ELF-1 (cell line): ENCODE results near the gene SLC35E1.

Experiments used
- DNase-seq: peaks from one replicate; pipeline ENCODE4 v3.0.0-alpha.2; 2016; ENCODE audit warnings: low read depth, low spot score

The SLC35E1 gene

DNA sequence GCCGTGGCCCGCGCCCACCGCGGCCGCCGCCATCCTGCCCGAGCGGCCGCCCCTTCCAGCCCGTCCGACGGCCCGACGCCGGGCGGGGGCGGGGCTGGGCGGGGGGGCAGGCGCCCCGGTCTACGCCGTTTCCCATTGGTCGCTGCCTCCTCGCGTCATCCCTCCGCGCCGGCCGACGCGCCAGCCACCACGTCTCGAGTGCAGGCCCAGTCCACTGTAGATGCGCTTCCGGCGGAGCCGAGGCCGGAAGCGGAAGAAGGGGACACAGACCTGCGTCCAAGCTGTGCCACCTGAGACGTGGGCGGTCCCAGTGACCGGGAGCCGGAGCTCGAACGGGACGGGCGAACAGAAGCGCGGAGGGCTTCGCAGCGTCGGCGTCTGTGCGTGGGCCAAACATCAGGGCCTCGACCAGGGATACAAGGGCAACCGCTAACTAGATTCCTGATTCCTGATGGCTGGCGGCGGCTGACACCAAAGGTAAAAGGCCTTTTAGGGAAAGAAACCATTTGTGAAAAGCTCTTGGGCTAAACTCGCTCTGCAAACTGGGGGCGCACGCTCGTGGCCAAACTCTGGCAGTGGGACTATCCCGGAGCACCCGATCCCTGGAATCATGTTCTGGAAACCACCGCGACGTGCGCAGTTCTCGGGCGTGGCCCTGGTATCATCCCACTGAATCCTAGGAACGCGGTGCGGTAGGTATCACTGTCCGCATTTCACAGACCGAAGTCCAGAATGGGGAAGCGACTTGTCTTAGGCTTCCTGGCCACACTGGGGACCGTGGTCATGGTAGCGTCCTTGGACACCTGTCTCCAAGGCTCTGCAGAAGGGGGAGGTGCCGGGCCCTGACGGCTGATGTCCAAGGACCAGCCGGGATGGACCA lies at the start of gene SLC35E1:
Gene SLC35E1, minus strand, starts transcription at position 84 of the 880 bp plus-strand sequence. Its CDS starts 51 bp downstream, at position 33.
- peak; percentile 98 for DNase-seq

DNA sequence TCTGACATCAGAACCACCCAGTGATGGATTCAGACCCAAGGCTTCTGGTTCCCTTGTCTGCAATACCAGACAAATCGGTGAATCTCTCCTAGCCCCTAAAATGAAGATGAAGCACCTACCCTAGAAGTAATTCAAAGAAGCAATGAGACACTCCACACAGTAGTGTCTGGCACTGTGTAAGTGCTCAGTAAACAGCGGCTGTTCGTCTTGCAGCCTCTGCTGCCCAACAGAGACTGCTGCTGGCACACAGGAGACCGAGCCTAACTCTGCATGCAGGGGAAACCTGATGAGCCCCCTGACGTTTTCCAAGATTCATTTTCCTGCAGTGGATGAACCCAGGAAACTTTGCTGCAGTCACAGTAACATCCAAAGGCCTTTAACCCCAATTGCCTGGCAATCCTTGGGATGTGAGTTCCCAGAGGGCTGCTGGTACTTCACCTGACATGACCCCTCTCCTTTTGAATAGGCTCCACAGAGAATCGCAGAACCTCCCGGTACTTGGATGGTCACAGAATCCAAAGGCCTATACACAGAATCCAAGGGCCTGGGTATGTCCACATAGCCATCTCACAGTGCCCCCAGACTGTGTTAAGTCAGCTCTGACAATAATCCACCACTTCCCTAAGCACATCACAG lies 49.1 kb upstream of the SLC35E1 start:
- DNase-seq = no peak

DNA sequence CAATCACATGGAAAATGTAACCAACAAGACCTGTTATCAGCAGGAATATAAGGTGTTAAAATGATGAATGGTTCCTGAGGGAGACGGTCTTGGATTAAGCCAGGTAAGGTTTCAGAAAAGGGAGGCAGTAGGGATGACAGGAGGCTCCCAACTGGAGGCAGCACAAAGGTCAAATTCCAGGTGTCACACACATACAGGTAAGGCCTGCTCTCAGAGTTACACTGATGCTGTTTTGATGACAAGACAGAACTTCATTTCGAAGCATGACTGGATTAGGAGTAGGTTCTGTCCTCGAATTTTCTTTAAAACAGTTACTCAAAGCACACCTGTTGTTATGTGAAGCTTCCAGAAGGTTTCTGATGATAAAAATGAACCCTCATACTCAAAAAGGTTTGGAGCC lies 48.4 kb upstream of the SLC35E1 start:
- no peak for DNase-seq

DNA sequence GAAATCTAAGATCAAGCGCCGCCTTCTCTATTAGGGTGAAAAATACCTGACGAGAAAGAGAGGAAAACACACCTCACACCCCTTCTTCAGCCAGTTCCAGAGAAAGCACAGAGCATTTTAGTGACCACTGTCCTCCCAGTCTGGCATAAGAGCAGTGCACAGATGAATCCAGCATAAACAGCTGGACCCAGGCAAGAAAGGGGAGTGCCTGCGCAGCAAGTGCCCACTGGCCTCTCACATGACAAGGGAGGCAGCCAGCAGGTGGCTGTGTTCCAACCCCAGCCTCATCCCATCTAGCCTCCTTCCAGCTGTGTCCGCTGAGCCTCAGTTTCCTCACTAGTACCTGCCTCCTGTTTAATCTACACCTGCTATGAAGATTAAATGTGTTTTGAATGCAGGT lies 47.8 kb upstream of the SLC35E1 start:
- DNase-seq = no peak

- DNase-seq = no peak
These were observed 47.2 kb upstream of the SLC35E1 start for GRCh38 chr19:16619457-16619856.

DNA sequence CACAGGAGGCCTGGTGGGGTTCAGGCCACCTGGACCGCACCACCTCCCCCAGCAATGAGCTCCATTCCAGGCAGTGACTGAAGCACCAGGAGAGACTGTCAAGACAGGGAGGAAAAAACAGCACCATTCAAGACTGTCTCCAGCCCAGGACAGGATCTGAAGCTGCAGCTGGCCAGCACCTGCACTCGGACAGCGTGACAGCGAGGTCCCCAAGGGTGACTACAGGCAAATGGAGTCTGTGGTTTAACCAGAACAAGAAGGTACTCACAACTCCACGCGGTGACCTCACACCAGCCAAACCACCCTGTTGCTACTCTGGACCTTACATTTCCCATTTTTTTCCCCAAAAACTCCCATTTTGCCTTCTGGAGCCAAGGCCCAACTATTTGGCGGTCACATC lies 46.0 kb upstream of the SLC35E1 start:
- DNase-seq = no peak

DNA sequence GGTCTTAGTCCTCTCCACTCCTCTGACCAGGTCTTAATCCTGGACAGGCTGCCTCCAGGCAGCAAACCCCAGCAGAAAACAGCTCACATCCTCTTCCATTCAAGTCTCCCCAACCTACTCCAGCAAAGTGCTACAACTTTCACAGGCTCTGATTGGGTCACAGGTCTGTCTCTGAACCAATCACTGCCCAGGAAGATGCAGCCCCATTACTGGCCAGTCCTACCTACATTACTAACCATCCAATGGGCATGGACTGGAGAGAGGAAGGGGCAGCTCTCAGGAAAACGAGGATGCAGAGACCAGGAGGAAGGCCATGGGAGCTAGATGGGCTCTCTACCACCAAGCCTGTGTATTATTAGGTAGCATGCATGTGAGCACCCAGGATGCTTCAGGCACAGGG lies 43.6 kb upstream of the SLC35E1 start:
- DNase-seq = no peak

DNA sequence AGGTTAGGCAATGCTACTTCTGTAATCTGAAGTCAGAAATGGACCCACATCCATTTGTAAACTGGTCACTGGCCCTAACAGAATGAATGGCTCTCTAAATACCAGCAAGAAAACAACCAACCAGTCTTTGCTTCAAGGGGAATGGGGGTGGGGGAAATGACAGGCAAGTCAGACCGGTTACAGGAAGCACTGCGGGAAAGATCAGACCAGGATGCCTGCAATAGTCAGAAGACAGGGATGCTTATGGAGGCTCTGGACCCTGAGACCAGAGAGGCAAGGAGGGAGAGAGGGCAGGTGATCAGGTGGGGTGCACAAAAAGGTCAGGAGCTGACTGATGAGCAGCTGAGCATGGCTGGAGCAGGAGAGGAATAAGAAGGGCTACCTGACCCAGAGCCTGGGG lies 42.7 kb upstream of the SLC35E1 start:
- DNase-seq = peak; percentile 77

DNA sequence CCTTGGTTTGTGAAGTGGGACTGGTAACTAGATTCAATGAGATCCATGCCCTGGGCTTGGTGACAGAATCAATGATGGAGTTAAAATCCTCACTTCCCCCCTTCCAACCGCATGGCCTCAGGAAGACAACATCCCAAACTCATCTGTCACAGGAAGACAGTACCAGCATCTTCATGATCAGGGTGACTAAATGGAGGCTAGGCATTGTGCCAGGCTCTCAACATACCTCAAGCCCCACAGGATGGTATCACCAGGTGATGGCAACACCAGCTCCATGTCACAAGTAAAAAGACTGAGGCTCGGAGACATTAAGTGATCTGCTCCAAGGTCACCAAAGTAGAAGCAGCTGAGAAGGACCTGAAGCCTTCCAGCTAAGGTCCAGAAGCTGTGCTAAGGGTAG lies 41.6 kb upstream of the SLC35E1 start:
- DNase-seq = no peak

- DNase-seq = no peak
These were observed 40.4 kb upstream of the SLC35E1 start for GRCh38 chr19:16612636-16613035.

DNA sequence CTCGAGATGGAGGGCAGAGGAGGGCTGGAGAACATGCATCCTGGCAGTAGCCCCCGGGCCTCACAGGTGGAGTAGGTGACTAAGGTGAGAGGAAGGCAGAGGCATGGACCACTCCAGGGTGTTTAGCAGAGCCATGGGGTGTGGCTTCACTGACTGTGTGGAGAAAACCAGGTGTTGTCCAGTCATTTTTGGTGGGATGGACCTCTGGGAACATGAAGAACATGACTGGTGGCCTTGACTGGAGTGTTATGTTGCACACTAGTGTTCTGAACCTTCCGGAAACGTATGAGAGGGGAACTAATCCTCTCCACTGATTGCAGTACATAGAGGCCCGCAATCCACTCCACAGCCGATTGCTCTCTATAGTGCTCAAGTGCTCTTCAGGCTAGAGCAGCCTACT lies 38.9 kb upstream of the SLC35E1 start:
- no peak for DNase-seq

DNA sequence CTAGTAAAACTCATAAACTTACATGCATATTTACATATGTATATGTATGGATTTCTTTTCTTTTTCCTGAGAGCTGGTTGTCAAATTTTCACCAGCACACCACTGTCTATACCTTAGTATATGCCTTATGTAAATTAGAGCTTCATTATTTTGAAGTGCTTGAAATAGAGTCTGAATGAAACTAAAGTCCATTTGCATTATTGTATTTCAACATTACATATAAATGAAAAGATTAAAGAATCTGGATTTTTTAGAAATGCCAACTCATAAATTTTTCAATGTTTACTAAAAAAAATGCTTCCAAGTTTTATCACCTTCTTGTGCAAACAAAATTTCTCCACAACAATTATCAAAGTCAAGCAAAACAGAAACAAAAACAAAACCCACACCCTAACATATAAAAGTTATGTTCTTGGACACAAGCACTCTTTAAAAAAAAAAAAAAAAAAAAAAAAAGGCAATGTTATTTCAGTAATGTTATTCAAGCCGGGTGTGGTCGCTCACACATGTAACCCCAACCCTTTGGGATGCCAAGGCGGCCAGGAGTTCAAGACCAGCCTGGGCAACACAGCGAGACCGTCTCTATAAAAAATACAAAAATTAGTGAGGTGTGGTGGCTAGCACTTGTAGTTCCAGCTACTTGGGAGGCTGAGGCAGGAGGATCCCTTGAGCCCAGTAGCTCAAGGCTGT lies 37.4 kb upstream of the SLC35E1 start:
- no peak for DNase-seq

GRCh38 chr19:16608290-16608739 lies 36.1 kb upstream of the SLC35E1 start:
- DNase-seq = no peak

DNA sequence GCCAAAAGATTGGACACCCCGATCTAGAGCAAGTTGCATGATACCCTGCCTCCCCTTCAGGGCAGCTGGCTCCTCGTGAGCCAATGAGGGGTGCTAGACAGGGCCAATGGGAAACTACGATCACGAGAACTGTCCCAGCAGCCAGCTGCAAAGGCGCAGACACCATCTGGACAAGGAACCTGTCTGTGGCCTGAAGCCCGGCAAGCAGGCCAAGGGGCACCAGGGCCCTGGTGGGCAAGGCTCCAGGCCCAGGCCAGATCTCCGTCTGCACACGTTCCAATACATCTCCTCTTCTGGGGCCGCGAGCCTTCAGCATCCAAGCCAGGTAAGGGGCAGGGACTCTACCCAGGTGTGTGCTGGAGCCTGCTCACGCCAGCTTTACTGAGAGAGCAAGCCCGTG lies 35.6 kb upstream of the SLC35E1 start:
- DNase-seq = no peak

DNA sequence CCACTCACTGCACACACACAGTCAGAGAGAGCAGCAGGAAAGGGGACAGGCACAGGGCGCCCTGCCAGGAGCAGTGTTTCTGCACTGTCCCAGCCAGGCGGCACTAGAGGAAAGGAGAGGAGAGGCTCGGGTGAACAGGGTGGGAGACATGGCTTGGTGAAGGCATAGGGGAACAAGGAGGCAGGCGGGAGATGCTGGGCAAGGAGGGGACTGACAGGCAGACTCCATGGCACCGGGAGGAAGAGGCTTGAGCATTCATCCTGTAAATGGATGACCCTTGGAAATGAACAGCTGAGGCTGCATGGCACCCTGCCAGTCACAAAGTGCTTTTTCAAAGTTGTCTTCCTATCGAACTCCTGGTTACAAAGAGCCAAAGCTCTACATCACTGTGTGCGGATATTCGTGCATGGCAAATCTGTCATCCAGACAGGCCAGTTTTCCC lies 33.4 kb upstream of the SLC35E1 start:
- DNase-seq = no peak

GRCh38 chr19:16605115-16605514 lies 32.9 kb upstream of the SLC35E1 start:
- no peak for DNase-seq

- no peak for DNase-seq
These were observed 32.4 kb upstream of the SLC35E1 start for GRCh38 chr19:16604615-16605014.

GRCh38 chr19:16603090-16603489 lies 30.9 kb upstream of the SLC35E1 start:
- DNase-seq = no peak

GRCh38 chr19:16601378-16602052 lies 29.3 kb upstream of the SLC35E1 start:
- DNase-seq = no peak

DNA sequence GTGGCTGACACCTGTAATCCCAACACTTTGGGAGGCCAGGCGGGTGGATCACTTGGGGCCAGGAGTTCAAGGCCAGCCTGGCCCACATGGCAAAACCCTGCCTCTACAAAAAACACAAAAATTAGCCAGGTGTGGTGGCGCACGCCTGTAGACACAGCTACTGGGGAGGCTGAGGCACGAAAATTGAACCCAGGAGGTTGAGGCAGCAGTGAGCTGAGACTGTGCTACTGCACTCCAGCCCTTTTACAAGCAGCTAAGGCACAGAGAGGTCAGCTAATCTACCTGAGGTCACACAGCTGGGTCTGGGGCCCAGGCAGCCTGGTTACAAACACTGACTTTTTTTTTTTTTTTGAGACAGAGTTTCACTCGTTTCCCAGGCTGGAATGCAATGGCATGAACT lies 28.6 kb upstream of the SLC35E1 start:
- no peak for DNase-seq

DNA sequence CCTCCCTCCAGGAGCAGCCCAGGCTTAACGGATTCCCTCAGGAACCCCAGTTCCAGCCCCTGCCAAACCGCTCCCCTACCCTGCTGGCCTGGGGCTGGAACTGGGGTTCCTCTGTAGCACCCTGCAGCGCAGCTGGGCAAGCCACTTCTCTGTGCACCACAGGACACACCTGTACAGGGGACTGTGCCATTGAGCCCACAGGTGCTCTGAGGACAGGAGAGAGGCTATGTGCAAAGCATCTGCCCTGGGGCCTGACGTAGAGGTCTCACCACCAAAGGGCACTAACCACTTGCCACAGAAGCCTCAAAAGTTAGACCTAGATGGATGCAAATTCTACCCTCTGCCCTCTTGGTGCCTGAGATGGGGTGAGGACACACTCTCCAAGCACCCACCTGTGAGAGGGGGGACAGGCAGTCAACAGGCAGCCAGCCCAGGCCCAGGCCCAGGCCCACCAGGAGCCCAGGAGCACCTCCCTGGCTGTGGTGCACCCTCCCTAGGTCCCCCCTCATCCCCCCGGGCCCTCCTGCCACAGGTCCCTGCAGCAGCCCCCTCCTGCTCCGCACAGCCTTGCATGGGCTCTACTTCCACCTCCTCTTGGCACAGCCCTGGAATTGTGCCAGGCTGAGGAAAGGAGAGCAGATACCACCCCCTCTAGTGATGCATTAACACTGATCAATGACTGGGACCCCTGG lies 27.6 kb upstream of the SLC35E1 start:
- DNase-seq = no peak
